K562 (cell line): Measurements from ENCODE around the gene SNRPB. TPM values are rescaled to one million over a fixed set of nuclear protein-coding genes. Genes with fewer than 3 reads are reported as not detected.

Experiments
- ATAC-seq: fragments of 200-7000 bp; cut with Tn5 transposase; 3 replicates; pipeline ENCODE4 v1.9.1; 2020; ENCODE audit warnings: moderate library complexity
- BruUV-seq: library from RNA; stranded (reverse); fragments of 400-500 nt; replicated peaks from 2 replicates; lab custom pipeline; 2021; lab: Mats Ljungman, UMichigan
- CTCF ChIA-PET: fragments of 300-600 bp; formaldehyde crosslinking; extraction: SDS; loops from one replicate; lab custom pipeline; 2021; ENCODE audit warnings: low intra/inter-chr PET ratio; lab: Yijun Ruan, JAX
- POLR2A ChIA-PET: fragments of 300-600, 350-650 bp; sonication (Branson Sonifier 250); formaldehyde crosslinking; extraction: SDS; loops from one replicate; lab custom pipeline; 2021; ENCODE audit warnings: antibody characterized with exemption, inconsistent platforms; lab: Yijun Ruan, JAX
- DNase-seq, 4 experiments: peaks; one replicate each; pipeline versions ENCODE4 v3.0.0 to v3.0.0-alpha.2; 2011 to 2018; ENCODE audit warnings: low spot score in 3 of 4, mixed read lengths in 3 of 4; ENCODE audit errors: extremely low read depth in 1 of 4
- FAIRE-seq: peaks from 2 replicates; lab custom pipeline; 2011; peaks lifted over from hg19 to GRCh38; lab: Jason Lieb, UNC
- H2AFZ ChIP-seq: 2 replicates; pipeline ENCODE4 v1.6.0; 2011; ENCODE audit warnings: low read depth, low read length, control low read depth, inconsistent platforms
- H3K27ac ChIP-seq: fragments of 200-600 bp; 3 replicates; pipeline ENCODE4 v1.8.0; 2011; ENCODE audit warnings: low read depth, mild to moderate bottlenecking, control low read depth, inconsistent platforms, low read length, moderate library complexity, mixed read lengths; ENCODE audit errors: extremely low read depth
- H3K27me3 ChIP-seq, 2 experiments: fragments of 300-600 bp in 1 of 2; 2 replicates in 1 of 2; 3 replicates in 1 of 2; pipeline versions ENCODE4 v1.6.0 to v1.8.0; 2011; ENCODE audit warnings: inconsistent platforms in 2 of 2, low read length in 2 of 2, mild to moderate bottlenecking in 1 of 2, mixed read lengths in 1 of 2, moderate library complexity in 1 of 2; ENCODE audit not compliant: control insufficient read depth in 2 of 2, insufficient read depth in 2 of 2
- H3K36me3 ChIP-seq: fragments of 300-600 bp; 3 replicates; pipeline ENCODE4 v1.8.0; 2011; ENCODE audit warnings: mild to moderate bottlenecking, low read length, inconsistent platforms; ENCODE audit not compliant: control insufficient read depth, insufficient read depth
- H3K4me1 ChIP-seq, 2 experiments: fragments of 200-600 bp in 1 of 2; replicated peaks in 1 of 2; 2 replicates in 1 of 2; 3 replicates in 1 of 2; pipeline versions ENCODE4 v1.5.1 to v1.8.0; 2011; ENCODE audit warnings: inconsistent platforms in 2 of 2, low read length in 2 of 2, mild to moderate bottlenecking in 1 of 2, mixed read lengths in 1 of 2, moderate library complexity in 1 of 2; ENCODE audit not compliant: control insufficient read depth in 2 of 2, insufficient read depth in 2 of 2
- H3K4me2 ChIP-seq: 2 replicates; pipeline ENCODE4 v1.6.1; 2011; ENCODE audit warnings: low read length, control low read depth, inconsistent platforms, mixed read lengths; ENCODE audit not compliant: insufficient read depth
- H3K4me3 ChIP-seq: fragments of 200-600 bp; sonication (generic), shearing (Covaris generic); 2 replicates; pipeline ENCODE4 v1.5.1; 2016; ENCODE audit warnings: control low read depth, inconsistent platforms
- H3K79me2 ChIP-seq: fragments of 200-600 bp; 3 replicates; pipeline ENCODE4 v1.8.0; 2011; ENCODE audit warnings: low read length, inconsistent platforms; ENCODE audit not compliant: control insufficient read depth, insufficient read depth
- H3K9ac ChIP-seq, 2 experiments: 2 replicates each; pipeline versions ENCODE4 v1.6.0 to v1.6.1; 2011; ENCODE audit warnings: low read depth in 2 of 2, low read length in 2 of 2, control low read depth in 1 of 2, inconsistent platforms in 1 of 2, mild to moderate bottlenecking in 1 of 2, mixed read lengths in 1 of 2; ENCODE audit not compliant: insufficient read depth in 1 of 2
- H3K9me1 ChIP-seq: one replicate; pipeline ENCODE4 v1.6.0; 2011; ENCODE audit warnings: inconsistent platforms, mild to moderate bottlenecking, low read length, moderate library complexity; ENCODE audit not compliant: control insufficient read depth, insufficient read depth
- H3K9me3 ChIP-seq: replicated peaks from 2 replicates; pipeline ENCODE4 v1.5.1; 2011; ENCODE audit warnings: low read depth, low read length, inconsistent platforms; ENCODE audit not compliant: control insufficient read depth, insufficient read depth
- H4K20me1 ChIP-seq: replicated peaks from 2 replicates; pipeline ENCODE4 v1.6.1; 2011; ENCODE audit warnings: low read length, inconsistent platforms, mixed read lengths; ENCODE audit not compliant: control insufficient read depth, insufficient read depth
- CREB3 ChIP-seq: fragments of 450-650 bp; conservative IDR thresholded peaks from 2 replicates; pipeline ENCODE4 v1.6.1; 2016; ENCODE audit warnings: missing genetic modification characterization, low read depth, mild to moderate bottlenecking, missing compliant biosample characterization, moderate library complexity
- CTCF ChIP-seq, 3 experiments: IDR thresholded peaks in 2 of 3; conservative IDR thresholded peaks in 1 of 3; 2 replicates each; pipeline ENCODE4 v1.5.1; 2011 to 2012; ENCODE audit warnings: low read length in 3 of 3, mild to moderate bottlenecking in 3 of 3, control low read depth in 2 of 3, improper control_type of control experiment in 1 of 3, inconsistent platforms in 1 of 3, low read depth in 1 of 3, mixed read lengths in 1 of 3, moderate library complexity in 1 of 3; ENCODE audit not compliant: insufficient read depth in 2 of 3
- FOXJ2 ChIP-seq: fragments of 200-800 bp; sonication (Bioruptor generic); IDR thresholded peaks from 2 replicates; pipeline ENCODE4 v1.6.1; 2016; ENCODE audit warnings: missing genetic modification characterization, missing compliant biosample characterization
- FOXO4 ChIP-seq: fragments of 450-650 bp; formaldehyde crosslinking; IDR thresholded peaks from 2 replicates; pipeline ENCODE4 v1.4.0; 2020; ENCODE audit warnings: mild to moderate bottlenecking, moderate library complexity
- GATAD2B ChIP-seq: fragments of 450-650 bp; IDR thresholded peaks from 2 replicates; pipeline ENCODE4 v1.6.1; 2017; ENCODE audit warnings: mild to moderate bottlenecking, borderline replicate concordance
- KDM4B ChIP-seq, 2 experiments: fragments of 450-650 bp in 1 of 2; sonication (generic) in 1 of 2; IDR thresholded peaks; 2 replicates each; pipeline ENCODE4 v1.6.1; 2016 to 2017; ENCODE audit warnings: borderline replicate concordance in 2 of 2, antibody characterized with exemption in 1 of 2, low read depth in 1 of 2, mild to moderate bottlenecking in 1 of 2
- RBM15 ChIP-seq: fragments of 200-400 bp; formaldehyde crosslinking; IDR thresholded peaks from 2 replicates; pipeline ENCODE4 v1.6.1; 2018; ENCODE audit warnings: mild to moderate bottlenecking, low read length, moderate library complexity; ENCODE audit not compliant: insufficient read depth
- SAFB ChIP-seq: fragments of 200-400 bp; formaldehyde crosslinking; IDR thresholded peaks from 2 replicates; pipeline ENCODE4 v1.6.1; 2017; ENCODE audit warnings: low read depth, low read length, borderline replicate concordance
- ZNF512 ChIP-seq: IDR thresholded peaks from 2 replicates; pipeline ENCODE4 v1.6.1; 2016; ENCODE audit warnings: missing genetic modification characterization, missing compliant biosample characterization
- ZNF699 ChIP-seq: fragments of 250-450 bp; sonication (Bioruptor Pico); IDR thresholded peaks from 2 replicates; pipeline ENCODE4 v1.8.0; 2021; ENCODE audit warnings: mild to moderate bottlenecking, moderate library complexity; ENCODE audit not compliant: insufficient replicate concordance
- ZNF766 ChIP-seq: fragments of 200-800 bp; sonication (Bioruptor generic); conservative IDR thresholded peaks from 2 replicates; pipeline ENCODE4 v1.6.1; 2016; ENCODE audit warnings: missing genetic modification characterization, missing compliant biosample characterization
- WGBS: fragments of 100-300 bp; shearing (Covaris generic); methylation state at CpG from one replicate; pipeline ENCODE4 v1.1.6; 2016; ENCODE audit warnings: low coverage, mixed read lengths; ENCODE audit not compliant: insufficient coverage; ENCODE audit errors: missing lambda C conversion rate; 5-methylcytosine and 5-hydroxymethylcytosine counted together
- in situ Hi-C: fragments of 300-500 bp; cut with MboI; formaldehyde crosslinking; loops from 4 replicates; pipeline ENCODE4 v1.15.0; 2018; ENCODE audit warnings: inconsistent platforms, mixed read lengths
- intact Hi-C: fragments of 100-400 bp; cut with micrococcal nuclease; formaldehyde crosslinking; loops from 2 replicates; pipeline ENCODE4 v1.14.2; 2022
- polyA plus RNA-seq, 8 experiments: library from polyadenylated mRNA; depleted of rRNA in 4 of 8; stranded (reverse) in 5 of 8; unstranded in 3 of 8; fragments of >200 nt; fragmentation: Nextera tagmentation in 2 of 8; fragmentation: Illumina TruSeq in 1 of 8; extraction: Ambion mirVana in 2 of 8; extraction: Trizol in 1 of 8; gene quantifications; 2 replicates each; pipeline versions ENCODE4 v1.2.1 to v1.2.3, GENCODE V29; 2011 to 2014; ENCODE audit warnings: inconsistent platforms in 1 of 8, missing spikeins in 1 of 8
- total RNA-seq, 7 experiments: library from RNA; depleted of rRNA in 6 of 7; stranded (reverse); fragments of >200 nt in 6 of 7; fragmentation: Illumina TruSeq in 2 of 7; extraction: Trizol in 2 of 7; gene quantifications; 2 replicates each; pipeline versions ENCODE4 v1.2.1 to v1.2.3, GENCODE V29; 2011 to 2021; ENCODE audit warnings: low replicate concordance in 1 of 7

SNRPB gene
- total and polyA plus RNA-seq, 9 of the 15 experiments (the other 6 are each of a cell fraction or from before 2014, with no cell fraction given), result 13.1 to 615 (median 266) TPM

GRCh38 chr20:2429051-2429450, 41.5 kb downstream of the SNRPB start:
- no peak for FAIRE-seq
- ATAC-seq, result no peak
- 3% methylated on average over 6 of the region's 6 CpGs for WGBS
- in situ Hi-C loops, result no loop called here
- H3K9me3 ChIP-seq, result no peaks in the 10 kb centered on the region
- H3K9ac ChIP-seq, result no peak overlapping the region
- H3K4me2 ChIP-seq, result no peak overlapping the region
- H4K20me1 ChIP-seq, result no peaks in the 10 kb centered on the region
- no peak overlapping the region for H3K27ac ChIP-seq
- no peaks in the 10 kb centered on the region for H3K27me3 ChIP-seq
- no peak for DNase-seq
- no TSS peak for BruUV-seq
- CTCF ChIA-PET, result no interaction called here
- POLR2A ChIA-PET, result interaction anchor here (0.8 kb wide), 1 partner anchor 220 kb away, joined by 3 read pairs; no protein-coding TSS in a partner anchor
- intact Hi-C loops, result no loop called here
- H2AFZ ChIP-seq, result no peak overlapping the region
- no peak overlapping the region for H3K4me3 ChIP-seq
- H3K9me1 ChIP-seq, result no peaks in the 10 kb centered on the region
- no peaks in the 10 kb centered on the region for H3K4me1 ChIP-seq
- H3K79me2 ChIP-seq, result no peaks in the 10 kb centered on the region
- H3K36me3 ChIP-seq, result no peaks in the 10 kb centered on the region
- TF ChIP-seq ZNF512 (tag) (no peak), ZNF766 (no peak), CTCF (IDR thresholded peaks at IDR 0.05 in 2 of 3, conservative IDR thresholded peaks at IDR 0.05 in 1 of 3; ENCODE audit: insufficient read depth in 2 of 3, low read depth in 1 of 3, low read length in 3 of 3) (no peak), RBM15 (no peak), FOXO4 (CRISPR knock-in tag) (no peak), KDM4B (IDR thresholded peaks at IDR 0.05; ENCODE audit: borderline replicate concordance in 2 of 2, low read depth in 1 of 2) (no peak), SAFB (no peak), CREB3 (tag) (no peak), FOXJ2 (no peak), ZNF699 (CRISPR knock-in tag) (no peak), GATAD2B (no peak)
